Stimulated activated CD8-positive, alpha-beta memory T cell treated with anti-CD3 and anti-CD28 coated beads, Interleukin-15, amount 100 ng/mL, for 48 hours (primary cell): ENCODE measurements around the gene UVRAG.
A peak's percentile ranks its signal among the peaks of the same experiment; 100 is the strongest.

Source experiments
- DNase-seq, 2 donors: peaks; one replicate each; pipeline ENCODE4 v3.0.0-alpha.2; 2020; ENCODE audit warnings: low read depth in 2 of 2

The UVRAG gene

GRCh38 chr11:75814677-75815344, at the start of gene UVRAG:
Gene UVRAG (plus strand): TSS chr11:75815210. CDS start chr11:75815408, 198 bp downstream.
- peak; percentile 95 to 96 for DNase-seq

GRCh38 chr11:75766443-75767227, 48.4 kb upstream of the UVRAG start:
- no peak for DNase-seq

- no peak for DNase-seq
Measured at GRCh38 chr11:75767228-75767572, 47.8 kb upstream of the UVRAG start.

GRCh38 chr11:75767793-75768111, 47.3 kb upstream of the UVRAG start:
- no peak for DNase-seq

- peak; percentile 58 to 64 for DNase-seq
Measured at GRCh38 chr11:75768112-75768908, 46.7 kb upstream of the UVRAG start, which contains the start of gene DGAT2. Gene DGAT2 (plus strand): TSS chr11:75768778. CDS start chr11:75768992, 214 bp downstream.

GRCh38 chr11:75768909-75769771, 45.9 kb upstream of the UVRAG start:
- no peak for DNase-seq

- no peak for DNase-seq
Measured at GRCh38 chr11:75770102-75770501, 44.9 kb upstream of the UVRAG start.

GRCh38 chr11:75771646-75772410, 43.2 kb upstream of the UVRAG start:
- DNase-seq: no peak

- no peak for DNase-seq
Measured at GRCh38 chr11:75773595-75774353, 41.2 kb upstream of the UVRAG start.

- no peak for DNase-seq
Measured at GRCh38 chr11:75775056-75775455, 40.0 kb upstream of the UVRAG start.

GRCh38 chr11:75776546-75776945, 38.5 kb upstream of the UVRAG start:
- DNase-seq: no peak

- no peak for DNase-seq
Measured at GRCh38 chr11:75777461-75778110, 37.4 kb upstream of the UVRAG start.

GRCh38 chr11:75778962-75779361, 36.0 kb upstream of the UVRAG start:
- DNase-seq: no peak

- DNase-seq: no peak
Measured at GRCh38 chr11:75779960-75780359, 35.0 kb upstream of the UVRAG start.

- no peak for DNase-seq
Measured at GRCh38 chr11:75780888-75781287, 34.1 kb upstream of the UVRAG start.

- no peak for DNase-seq
Measured at GRCh38 chr11:75781296-75781695, 33.7 kb upstream of the UVRAG start.

- no peak for DNase-seq
Measured at GRCh38 chr11:75781831-75782230, 33.2 kb upstream of the UVRAG start.

GRCh38 chr11:75782540-75783263, 32.3 kb upstream of the UVRAG start:
- DNase-seq: no peak
